Activated T-helper 1 cell treated with anti-CD3 and anti-CD28 coated beads, Interleukin-2, amount 50 U/mL, for 16 hours (primary cell): ENCODE results near the gene C1QTNF12.
A peak's percentile ranks its signal among the peaks of the same experiment; 100 is the strongest.

Experiments used
- DNase-seq, 2 donors: peaks; one replicate each; pipeline ENCODE4 v3.0.0-alpha.2; 2020; ENCODE audit warnings: low read depth in 1 of 2, low spot score in 1 of 2

C1QTNF12 gene, protein sequence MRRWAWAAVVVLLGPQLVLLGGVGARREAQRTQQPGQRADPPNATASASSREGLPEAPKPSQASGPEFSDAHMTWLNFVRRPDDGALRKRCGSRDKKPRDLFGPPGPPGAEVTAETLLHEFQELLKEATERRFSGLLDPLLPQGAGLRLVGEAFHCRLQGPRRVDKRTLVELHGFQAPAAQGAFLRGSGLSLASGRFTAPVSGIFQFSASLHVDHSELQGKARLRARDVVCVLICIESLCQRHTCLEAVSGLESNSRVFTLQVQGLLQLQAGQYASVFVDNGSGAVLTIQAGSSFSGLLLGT

DNA sequence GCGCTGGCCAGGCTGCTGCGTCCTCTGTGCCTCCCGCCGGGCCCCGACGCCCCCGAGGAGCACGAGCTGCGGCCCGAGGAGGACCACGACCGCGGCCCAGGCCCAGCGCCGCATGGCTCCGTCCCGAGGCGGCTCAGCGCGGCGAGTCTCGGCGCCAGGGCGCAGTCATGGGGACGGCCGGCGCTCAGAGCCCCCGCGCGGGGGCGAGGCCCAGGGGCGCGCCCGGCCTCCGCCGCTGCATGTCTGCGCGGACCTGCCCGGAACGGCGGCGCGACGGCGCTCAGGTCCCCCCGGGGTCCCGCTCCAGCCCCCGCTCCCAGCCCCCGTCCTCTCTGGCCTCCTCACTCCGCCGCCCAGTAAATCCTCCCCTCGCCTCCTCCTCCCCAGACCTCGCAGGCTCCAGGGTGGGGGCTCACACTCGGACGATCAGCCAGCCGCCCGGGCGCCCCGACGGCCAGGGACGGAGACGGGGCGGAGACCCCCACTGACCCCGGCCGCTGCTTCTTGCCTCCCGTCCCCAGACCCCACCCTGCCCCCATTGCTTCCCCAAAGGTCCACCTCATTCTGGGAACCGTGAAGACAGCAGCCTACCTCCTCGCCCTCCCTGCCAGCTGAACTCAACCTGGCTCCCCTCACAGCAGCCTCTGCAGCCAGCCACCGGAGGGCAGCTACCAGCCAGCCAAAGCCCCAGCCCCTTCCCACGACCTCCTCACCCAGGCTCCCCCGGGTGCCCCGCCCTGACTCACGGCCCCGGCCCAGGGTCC is at the start of gene C1QTNF12:
TSS of gene C1QTNF12 (minus strand) at position 146 of the 764 bp plus-strand sequence. CDS start at position 114, 32 bp downstream.
- no peak for DNase-seq

DNA sequence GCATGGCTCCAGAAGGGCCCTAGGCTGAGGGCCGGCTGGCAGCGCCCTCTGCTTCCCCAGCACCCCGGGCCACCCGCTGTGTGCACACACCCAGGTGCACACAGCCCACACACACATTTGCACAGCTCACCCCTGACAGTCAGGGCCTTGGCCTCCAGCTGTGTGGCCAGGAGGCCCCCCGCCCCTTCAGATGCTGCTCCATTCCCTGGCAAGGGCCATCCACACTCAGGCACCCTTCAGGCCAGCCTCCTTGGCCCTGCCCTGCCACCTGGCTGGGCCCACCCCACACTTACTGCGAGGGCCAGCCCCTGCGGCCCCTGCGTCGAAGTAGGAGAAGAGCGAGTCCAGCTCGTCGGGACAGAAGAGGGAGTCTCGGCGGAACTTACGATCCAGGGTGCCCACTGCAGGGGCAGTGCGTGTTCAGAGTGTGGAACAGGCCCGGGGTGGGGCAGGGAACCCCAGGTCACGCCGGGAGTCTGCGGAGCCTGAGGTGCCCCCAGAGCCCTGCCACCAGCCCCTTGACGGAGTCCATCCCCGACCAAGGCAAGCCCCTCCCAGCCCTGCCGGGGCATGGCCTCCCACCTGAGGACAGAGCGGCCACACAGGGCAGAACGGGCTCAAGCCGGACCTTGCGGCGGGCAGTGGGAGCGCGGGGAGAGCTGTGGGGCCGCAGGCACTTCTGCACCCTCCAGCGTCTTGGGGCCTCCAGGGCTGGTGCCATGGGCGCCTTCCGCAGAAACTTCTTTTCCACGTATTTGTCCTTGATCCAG is 48.8 kb upstream of the C1QTNF12 start:
- DNase-seq, result no peak

DNA sequence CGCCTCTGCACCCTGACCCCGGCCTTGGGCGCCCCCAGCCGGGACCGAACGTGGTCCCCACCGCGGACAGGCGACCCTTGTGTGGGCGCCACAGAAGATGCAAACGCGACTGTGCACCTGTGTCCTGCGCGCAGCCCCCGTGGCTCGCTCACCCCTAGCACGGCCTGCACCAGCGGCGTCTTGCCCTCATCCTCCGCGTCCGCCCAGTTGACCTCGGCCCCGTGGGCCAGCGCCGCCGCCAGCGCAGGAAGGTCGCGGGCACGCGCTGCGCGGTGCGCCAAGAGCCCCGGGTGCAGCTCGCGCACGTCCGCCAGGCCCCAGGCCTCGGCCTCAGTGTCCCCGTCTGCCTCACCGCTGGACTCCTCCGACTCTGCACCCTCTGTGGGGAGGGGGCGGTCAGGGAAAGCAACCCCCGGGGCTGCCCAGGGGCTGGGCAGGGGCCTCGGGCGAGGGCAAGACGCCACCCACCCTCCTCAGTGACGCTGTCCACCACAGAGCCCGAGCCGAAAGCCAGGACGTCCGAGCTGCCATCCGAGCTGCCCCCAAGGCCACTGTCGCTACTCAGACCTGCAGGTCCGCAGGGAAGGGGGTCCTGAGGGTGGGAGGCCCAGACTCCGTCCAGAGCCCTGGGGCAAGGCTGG is 47.8 kb upstream of the C1QTNF12 start:
- no peak for DNase-seq

DNA sequence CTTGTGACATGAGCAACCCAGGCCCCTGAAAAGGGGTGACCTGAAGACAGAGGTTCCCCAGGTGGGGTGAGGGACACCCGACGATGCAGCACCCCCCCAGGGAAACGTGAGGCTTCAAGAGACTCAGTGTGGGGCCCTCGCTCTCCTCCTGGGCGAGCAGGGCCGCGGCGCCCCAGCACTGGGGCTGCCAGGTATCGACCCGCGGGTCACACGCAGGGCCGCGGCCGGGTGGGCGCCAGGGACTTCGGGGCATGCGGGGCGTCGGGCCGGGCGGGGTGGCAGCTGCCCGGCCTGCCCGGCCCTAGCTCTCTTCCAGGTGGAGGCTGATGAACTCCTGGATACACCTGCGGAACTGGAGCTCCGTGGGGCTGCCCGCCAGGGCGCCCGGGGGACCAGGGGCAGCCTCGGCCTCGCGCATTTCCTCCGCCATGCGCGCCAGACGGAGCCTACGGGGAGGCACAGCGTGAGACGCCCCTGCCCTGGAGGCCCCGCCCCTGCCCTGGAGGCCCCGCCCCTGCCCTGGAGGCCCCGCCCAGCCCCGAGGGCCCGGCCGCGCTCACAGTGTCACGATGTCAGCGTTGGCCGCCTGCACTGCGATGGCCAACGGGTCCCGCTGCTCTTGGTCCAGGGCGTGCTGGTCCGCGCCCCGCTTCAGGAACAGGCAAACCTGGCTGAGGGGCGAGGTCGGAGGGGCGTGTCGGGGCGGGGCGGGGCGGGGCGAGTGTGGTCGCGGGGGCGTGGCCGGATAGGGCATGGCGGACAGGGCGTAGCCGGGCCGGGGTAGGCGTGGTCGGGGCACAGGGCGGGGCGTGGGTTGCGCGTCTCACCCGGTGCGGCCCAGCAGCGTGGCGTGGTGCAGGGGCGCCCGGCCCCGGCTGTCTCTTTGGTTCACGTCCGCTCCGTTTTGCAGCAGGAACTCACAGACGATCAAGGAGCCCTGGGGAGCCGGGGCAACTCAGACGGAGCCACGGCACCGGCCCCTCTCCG is 47.0 kb upstream of the C1QTNF12 start:
- DNase-seq, result no peak

DNA sequence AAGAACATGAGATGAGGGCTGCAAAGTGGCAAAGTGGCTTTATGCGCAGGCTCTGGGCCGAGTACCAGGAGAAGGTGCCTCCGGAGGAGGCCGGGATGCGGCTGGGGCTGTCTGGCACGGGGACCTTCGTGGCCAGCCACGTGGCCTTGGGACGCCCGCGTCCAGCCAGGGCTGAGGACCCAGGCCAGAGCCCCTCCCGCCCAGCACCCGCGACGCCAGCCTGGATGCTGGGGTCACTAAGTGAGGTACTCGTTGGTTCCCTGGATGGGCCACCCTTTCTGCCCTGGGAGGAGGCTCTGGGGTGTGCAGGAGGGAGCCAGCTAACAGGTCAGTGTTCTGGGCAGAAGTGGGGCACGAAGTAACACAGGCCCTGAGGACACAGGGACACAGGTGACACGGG is 46.3 kb upstream of the C1QTNF12 start:
- DNase-seq, result no peak

GRCh38 chr1:1292442-1292779 is 45.9 kb upstream of the C1QTNF12 start:
- DNase-seq, result no peak

- DNase-seq, result peak; percentile 34 to 45
Observed at GRCh38 chr1:1291548-1292441, 45.3 kb upstream of the C1QTNF12 start.

- no peak for DNase-seq
Observed at GRCh38 chr1:1291023-1291528, 44.6 kb upstream of the C1QTNF12 start.

GRCh38 chr1:1290238-1290731 is 43.8 kb upstream of the C1QTNF12 start:
- DNase-seq, result peak in 1 of 2 donors; percentile 34

GRCh38 chr1:1287288-1288110 is 41.0 kb upstream of the C1QTNF12 start:
- DNase-seq, result no peak

- DNase-seq, result no peak
Observed at GRCh38 chr1:1286313-1287261, 40.1 kb upstream of the C1QTNF12 start.

DNA sequence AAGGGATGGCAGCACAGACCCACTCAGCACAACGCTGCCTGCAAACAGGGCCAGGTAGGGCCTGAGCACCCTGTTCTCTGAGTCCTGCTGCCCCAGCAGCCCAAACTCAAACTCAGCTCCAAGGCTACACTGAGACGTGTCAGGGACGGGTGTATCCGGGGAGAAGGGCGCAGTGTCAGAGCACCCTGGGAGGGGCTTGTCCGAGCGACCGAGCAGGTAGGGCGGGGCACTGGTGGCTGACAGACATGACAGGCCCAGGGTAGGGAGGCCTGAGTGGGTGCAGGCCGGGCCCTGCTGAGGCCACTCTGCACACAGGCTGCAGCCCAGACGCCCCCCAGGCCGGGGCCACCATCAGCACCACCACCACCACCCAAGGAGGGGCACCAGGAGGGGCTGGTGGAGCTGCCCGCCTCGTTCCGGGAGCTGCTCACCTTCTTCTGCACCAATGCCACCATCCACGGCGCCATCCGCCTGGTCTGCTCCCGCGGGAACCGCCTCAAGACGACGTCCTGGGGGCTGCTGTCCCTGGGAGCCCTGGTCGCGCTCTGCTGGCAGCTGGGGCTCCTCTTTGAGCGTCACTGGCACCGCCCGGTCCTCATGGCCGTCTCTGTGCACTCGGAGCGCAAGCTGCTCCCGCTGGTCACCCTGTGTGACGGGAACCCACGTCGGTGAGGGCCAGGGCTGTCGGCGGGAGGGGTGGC is 39.2 kb upstream of the C1QTNF12 start:
- DNase-seq, result no peak

DNA sequence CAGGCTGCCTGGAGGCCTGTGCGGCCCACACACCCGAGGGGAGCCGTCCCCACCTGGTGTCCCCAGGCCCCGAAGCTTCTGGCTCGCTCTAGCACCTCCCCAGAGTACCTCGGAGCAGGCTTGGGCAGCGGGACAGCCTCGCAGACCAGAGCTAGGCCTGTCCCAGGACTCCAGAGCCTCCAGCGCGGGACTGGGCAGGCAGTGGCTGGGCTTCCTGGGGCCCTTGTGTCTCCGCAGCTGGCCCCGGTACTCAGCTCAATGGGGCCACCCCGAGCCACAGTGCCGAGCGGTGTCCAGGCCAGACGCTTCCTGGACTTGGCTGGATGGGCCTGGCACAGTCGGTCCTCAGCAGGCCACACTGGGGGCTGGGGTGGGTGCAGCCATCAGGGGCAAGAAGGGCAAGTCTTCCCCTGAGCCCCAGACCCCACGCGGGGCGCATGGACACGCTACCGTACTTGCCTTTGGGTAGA is 38.6 kb upstream of the C1QTNF12 start:
- no peak for DNase-seq

- no peak for DNase-seq
Observed at GRCh38 chr1:1284221-1285101, 37.9 kb upstream of the C1QTNF12 start.

- no peak for DNase-seq
Observed at GRCh38 chr1:1283821-1284220, 37.3 kb upstream of the C1QTNF12 start.
